Bronchial epithelial cell (primary cell): ENCODE data around the gene DMD. TPM values are rescaled to one million over a fixed set of nuclear protein-coding genes. Genes with fewer than 3 reads are reported as not detected.

Source experiments
- DNase-seq: peaks from one replicate; pipeline ENCODE4 v3.0.0-alpha.2; 2010; ENCODE audit warnings: low read depth
- FAIRE-seq: peaks from 2 replicates; lab custom pipeline; 2011; peaks lifted over from hg19 to GRCh38; lab: Jason Lieb, UNC
- H3K27me3 ChIP-seq: 2 replicates; pipeline ENCODE4 v1.5.1; 2011; ENCODE audit warnings: low read length; ENCODE audit not compliant: control insufficient read depth, insufficient read depth
- H3K36me3 ChIP-seq: 2 replicates; pipeline ENCODE4 v1.5.1; 2011; ENCODE audit warnings: low read length; ENCODE audit not compliant: control insufficient read depth, insufficient read depth
- H3K4me3 ChIP-seq: 2 replicates; pipeline ENCODE4 v1.5.1; 2011; ENCODE audit warnings: mild to moderate bottlenecking, low read depth, low read length, control low read depth
- CTCF ChIP-seq: IDR thresholded peaks from 2 replicates; pipeline ENCODE4 v1.5.1; 2011; ENCODE audit warnings: mild to moderate bottlenecking, moderate library complexity, low read length, control low read depth, inconsistent platforms; ENCODE audit not compliant: insufficient read depth, severe bottlenecking
- total RNA-seq: library from RNA; depleted of rRNA; stranded (reverse); fragments of >200 nt; gene quantifications from 2 replicates; pipeline ENCODE4 v1.2.1, GENCODE V29; 2014

The DMD gene
- total RNA-seq, 1 donor from 2014 or later: 4.5 TPM

DNA sequence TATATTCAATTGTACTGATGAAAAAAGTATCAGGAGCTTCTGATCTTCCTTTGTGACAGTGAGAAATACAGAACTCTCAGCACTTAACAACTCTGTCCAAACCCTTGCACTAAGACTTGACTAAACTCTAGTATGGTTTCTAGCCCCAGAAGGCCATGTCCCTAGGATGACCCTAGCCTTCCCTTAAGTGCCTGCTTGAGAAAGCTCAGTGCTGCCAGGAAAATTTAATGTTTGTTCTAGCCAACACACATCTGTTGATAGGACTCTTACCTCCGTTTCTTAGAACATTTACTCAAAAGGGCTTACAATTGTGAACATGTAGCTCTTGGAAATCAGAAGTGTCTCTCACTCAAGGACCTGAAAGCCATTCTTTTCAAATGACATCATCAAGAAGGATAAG lies 1084.4 kb downstream of the DMD start:
- no peak overlapping the region for H3K4me3 ChIP-seq
- DNase-seq (no peak), FAIRE-seq (no peak)
- no peak for TF ChIP-seq CTCF
- no peaks in the 10 kb centered on the region for H3K36me3 ChIP-seq
- H3K27me3 ChIP-seq: no peaks in the 10 kb centered on the region

DNA sequence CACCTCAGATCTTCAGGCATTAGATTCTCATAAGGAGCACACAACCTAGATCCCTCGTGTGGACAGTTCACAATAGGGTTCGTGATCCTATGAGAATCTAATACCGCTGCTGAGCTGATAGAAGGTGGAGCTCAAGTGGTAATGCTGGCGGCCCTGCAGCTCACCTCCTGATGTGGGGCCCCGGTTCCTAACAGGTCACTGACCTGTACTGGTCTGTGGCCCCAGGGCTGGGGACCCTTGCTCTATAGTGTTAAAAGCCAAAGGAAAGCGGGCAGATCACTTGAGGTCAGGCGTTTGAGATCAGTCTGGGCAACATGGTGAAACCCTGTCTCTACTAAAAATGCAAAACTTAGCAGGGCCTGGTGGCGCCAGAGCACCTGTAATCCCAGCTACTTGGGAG lies 1092.5 kb downstream of the DMD start:
- TF ChIP-seq CTCF: no peak
- Histone ChIP-seq H3K4me3 (no peak overlapping the region), H3K27me3 (no peaks in the 10 kb centered on the region), H3K36me3 (no peaks in the 10 kb centered on the region)
- DNase-seq (no peak), FAIRE-seq (no peak)

DNA sequence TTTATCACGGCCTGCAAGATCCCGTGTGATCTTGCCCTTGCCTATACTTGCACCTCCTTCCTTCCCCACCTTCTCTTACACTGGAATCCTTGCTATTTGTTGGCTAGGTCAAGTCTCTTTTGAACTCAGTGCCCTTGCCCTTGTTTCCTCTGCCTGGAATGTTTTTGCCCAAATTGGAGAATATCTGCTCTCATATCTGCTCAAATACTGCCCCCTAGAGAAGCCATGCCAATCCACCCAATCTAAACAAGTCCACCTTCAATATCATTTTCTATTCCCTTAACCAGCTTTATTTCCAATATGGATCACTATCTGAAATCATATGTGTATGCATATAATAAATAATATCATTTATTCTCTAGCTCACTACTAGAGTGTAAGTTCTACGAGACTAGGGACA lies 1095.3 kb downstream of the DMD start:
- no peaks in the 10 kb centered on the region for H3K27me3 ChIP-seq
- DNase-seq (no peak), FAIRE-seq (no peak)

DNA sequence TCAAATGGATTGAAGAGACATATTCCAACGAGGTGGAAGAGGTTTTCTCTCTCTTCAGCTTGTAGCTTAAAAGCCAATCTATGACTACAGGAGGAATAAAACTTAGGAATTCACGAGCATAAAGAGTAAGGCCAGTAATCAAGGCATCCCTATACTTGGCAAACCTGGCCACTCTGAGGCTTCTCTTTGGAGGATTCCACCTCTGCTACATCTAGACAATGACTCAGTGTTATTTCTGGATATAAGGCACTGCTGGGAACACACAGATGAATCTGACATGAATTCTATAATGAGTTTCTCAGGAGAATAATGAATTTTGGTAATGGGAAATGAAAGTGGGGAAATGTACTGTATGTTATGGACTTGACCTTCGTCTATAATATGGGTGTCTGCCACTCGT lies 1123.7 kb downstream of the DMD start:
- no peak overlapping the region for H3K4me3 ChIP-seq
- TF ChIP-seq CTCF: no peak
- DNase-seq (no peak), FAIRE-seq (no peak)
- H3K27me3 ChIP-seq: no peaks in the 10 kb centered on the region
- H3K36me3 ChIP-seq: no peaks in the 10 kb centered on the region

More for the DNA sequence above, 1095.3 kb downstream of the DMD start:
- Histone ChIP-seq H3K36me3 (no peaks in the 10 kb centered on the region), H3K4me3 (no peak overlapping the region)
- no peak for TF ChIP-seq CTCF

DNA sequence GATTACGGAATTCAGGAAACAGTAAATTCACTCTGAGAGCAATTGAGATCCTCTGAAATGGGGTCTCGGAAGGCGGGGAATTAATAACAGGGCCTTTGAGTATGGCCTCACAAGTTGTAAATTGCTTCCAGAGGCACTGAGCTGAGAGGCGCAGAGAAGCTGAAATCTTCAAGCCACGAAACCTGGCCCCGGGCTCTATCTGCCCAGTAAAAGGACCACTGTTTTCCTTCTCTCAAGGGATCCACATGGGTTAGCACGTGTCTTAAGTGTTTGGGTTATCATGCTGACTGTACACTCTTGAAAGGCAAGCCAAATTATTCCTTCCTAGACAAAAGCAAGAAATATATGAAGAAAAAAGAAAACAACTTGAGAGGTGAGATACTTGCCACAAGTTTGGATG lies 1126.6 kb downstream of the DMD start:
- DNase-seq (no peak), FAIRE-seq (no peak)
- H3K27me3 ChIP-seq: no peaks in the 10 kb centered on the region
- no peak overlapping the region for H3K4me3 ChIP-seq
- no peaks in the 10 kb centered on the region for H3K36me3 ChIP-seq
- no peak for TF ChIP-seq CTCF

DNA sequence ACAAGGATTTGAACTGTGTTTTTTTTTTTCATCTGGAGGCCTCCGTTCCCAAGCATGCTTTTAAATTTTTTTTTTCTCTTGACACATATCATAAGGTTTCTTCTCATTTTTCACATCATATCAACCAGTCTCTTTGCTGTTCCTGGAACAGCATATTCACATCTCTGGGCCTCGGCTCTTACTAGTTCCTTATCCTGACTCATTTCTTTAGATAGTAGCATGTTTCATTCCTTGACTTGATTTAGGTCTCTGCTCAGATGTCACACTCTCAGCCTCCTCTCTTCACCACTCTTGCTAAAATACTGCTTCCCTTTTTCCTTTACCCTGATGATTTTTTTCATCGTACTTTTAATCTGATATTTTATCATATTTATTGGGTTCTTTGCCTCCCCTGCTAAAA lies 1163.1 kb downstream of the DMD start:
- H3K4me3 ChIP-seq: no peak overlapping the region
- DNase-seq (no peak), FAIRE-seq (no peak)
- H3K27me3 ChIP-seq: no peaks in the 10 kb centered on the region
- H3K36me3 ChIP-seq: no peaks in the 10 kb centered on the region
- TF ChIP-seq CTCF: no peak
